Neural crest cell (in vitro differentiated cells): Measurements from ENCODE around the gene IFNLR1. TPM values are rescaled to one million over a fixed set of nuclear protein-coding genes. Genes with fewer than 3 reads are reported as not detected.
A peak's percentile ranks its signal among the peaks of the same experiment; 100 is the strongest.

Experiments used
- DNase-seq: peaks from one replicate; pipeline ENCODE4 v3.0.0; 2021; ENCODE audit warnings: low read depth, mixed read lengths, low spot score
- H3K27ac Mint-ChIP-seq: one replicate; pipeline ENCODE4 v1.8.0; 2021; ENCODE audit warnings: mild to moderate bottlenecking, mixed read lengths; ENCODE audit not compliant: unreplicated experiment
- H3K27me3 Mint-ChIP-seq: 2 replicates; pipeline ENCODE4 v1.8.0; 2021; ENCODE audit warnings: low read depth, mild to moderate bottlenecking, mixed read lengths
- H3K36me3 Mint-ChIP-seq: 2 replicates; pipeline ENCODE4 v1.8.0; 2021; ENCODE audit warnings: low read depth, mild to moderate bottlenecking, mixed read lengths
- H3K4me1 Mint-ChIP-seq: 2 replicates; pipeline ENCODE4 v1.8.0; 2021; ENCODE audit warnings: mixed read lengths
- H3K4me3 Mint-ChIP-seq: one replicate; pipeline ENCODE4 v1.8.0; 2021; ENCODE audit warnings: mild to moderate bottlenecking, mixed read lengths
- H3K9me3 Mint-ChIP-seq: 2 replicates; pipeline ENCODE4 v1.8.0; 2021; ENCODE audit warnings: mixed read lengths
- CTCF ChIP-seq: fragments of 200-600 bp; sonication (generic); conservative IDR thresholded peaks from 2 replicates; pipeline ENCODE4 v1.5.0; 2021; ENCODE audit warnings: antibody characterized with exemption, mild to moderate bottlenecking
- total RNA-seq: library from RNA; stranded (reverse); gene quantifications from 2 replicates; pipeline ENCODE4 v1.2.1, GENCODE V29; 2021

IFNLR1 gene
- total RNA-seq, 1 donor from 2014 or later, result 0.21 TPM

GRCh38 chr1:24154215-24154614, 32.9 kb downstream of the IFNLR1 start:
- H3K36me3 Mint-ChIP-seq, result no peaks in the 10 kb centered on the region
- H3K27me3 Mint-ChIP-seq, result peaks cover 40% of the 10 kb centered on the region
- no peak overlapping the region for H3K27ac Mint-ChIP-seq
- no peak for TF ChIP-seq CTCF
- peaks cover 16% of the 10 kb centered on the region for H3K4me1 Mint-ChIP-seq
- H3K4me3 Mint-ChIP-seq, result no peak overlapping the region
- H3K9me3 Mint-ChIP-seq, result no peaks in the 10 kb centered on the region
- DNase-seq, result no peak

GRCh38 chr1:24152631-24153494, 34.2 kb downstream of the IFNLR1 start:
- no peaks in the 10 kb centered on the region for H3K9me3 Mint-ChIP-seq
- DNase-seq, result no peak
- H3K27me3 Mint-ChIP-seq, result peaks cover 41% of the 10 kb centered on the region
- peaks cover 16% of the 10 kb centered on the region for H3K4me1 Mint-ChIP-seq
- no peak overlapping the region for H3K27ac Mint-ChIP-seq
- no peak for TF ChIP-seq CTCF
- no peak overlapping the region for H3K4me3 Mint-ChIP-seq
- no peaks in the 10 kb centered on the region for H3K36me3 Mint-ChIP-seq

GRCh38 chr1:24151175-24151533, 35.9 kb downstream of the IFNLR1 start:
- Mint-ChIP-seq H3K4me3 (peak overlapping the region; percentile 7), H3K36me3 (no peaks in the 10 kb centered on the region), H3K9me3 (no peaks in the 10 kb centered on the region), H3K27me3 (peaks cover 45% of the 10 kb centered on the region), H3K4me1 (peaks cover 16% of the 10 kb centered on the region), H3K27ac (no peak overlapping the region)
- no peak for TF ChIP-seq CTCF
- DNase-seq, result no peak

- Mint-ChIP-seq H3K27ac (no peak overlapping the region), H3K4me1 (peaks cover 16% of the 10 kb centered on the region), H3K4me3 (peak overlapping the region; percentile 7), H3K36me3 (no peaks in the 10 kb centered on the region), H3K27me3 (peaks cover 46% of the 10 kb centered on the region), H3K9me3 (no peaks in the 10 kb centered on the region)
- peak; percentile 84 for TF ChIP-seq CTCF
- DNase-seq, result peak; percentile 93
These were observed 36.6 kb downstream of the IFNLR1 start for GRCh38 chr1:24150234-24151174.

GRCh38 chr1:24149866-24150233, 37.2 kb downstream of the IFNLR1 start:
- Mint-ChIP-seq H3K4me3 (no peak overlapping the region), H3K27ac (no peak overlapping the region)

More at GRCh38 chr1:24149866-24150233, 37.2 kb downstream of the IFNLR1 start:
- Mint-ChIP-seq H3K9me3 (no peaks in the 10 kb centered on the region), H3K4me1 (peaks cover 12% of the 10 kb centered on the region), H3K27me3 (peaks cover 46% of the 10 kb centered on the region), H3K36me3 (no peaks in the 10 kb centered on the region)
- no peak for TF ChIP-seq CTCF
- DNase-seq, result no peak
